GM18502 (cell line): Measurements from ENCODE around the gene PIGU.
"Not testable (repeated sequence)": the region's sequence is repeated elsewhere in the genome, so short reads cannot be mapped to it uniquely, and the experiment has no call there.

ENCODE experiments used
- ATAC-seq: cut with Tn5 transposase; IDR thresholded peaks from one replicate; pipeline ENCODE4 v1.9.1; 2021; ENCODE audit warnings: mild to moderate bottlenecking; ENCODE audit not compliant: unreplicated experiment, poor library complexity

Gene PIGU

GRCh38 chr20:34676642-34677373 lies at the start of gene PIGU:
Gene PIGU, minus strand, starts transcription at chr20:34677092. Its CDS starts 7 bp downstream, at chr20:34677085.
- ATAC-seq: peak; percentile 96

- ATAC-seq: no peak
These were observed 47.3 kb upstream of the PIGU start for GRCh38 chr20:34724172-34724571.

GRCh38 chr20:34722560-34722959 lies 45.7 kb upstream of the PIGU start:
- ATAC-seq: not testable (repeated sequence)

- no peak for ATAC-seq
These were observed 43.4 kb upstream of the PIGU start for GRCh38 chr20:34720266-34720665.

- ATAC-seq: peak; percentile 90
These were observed 42.5 kb upstream of the PIGU start for GRCh38 chr20:34719242-34720017.

GRCh38 chr20:34717230-34718095 lies 40.6 kb upstream of the PIGU start:
- ATAC-seq: no peak

GRCh38 chr20:34716921-34717229 lies 40.0 kb upstream of the PIGU start:
- no peak for ATAC-seq

GRCh38 chr20:34715384-34715783 lies 38.5 kb upstream of the PIGU start:
- ATAC-seq: no peak

GRCh38 chr20:34713944-34714515 lies 37.1 kb upstream of the PIGU start:
- not testable (repeated sequence) for ATAC-seq

GRCh38 chr20:34713194-34713943 lies 36.5 kb upstream of the PIGU start:
- ATAC-seq: no peak

- no peak for ATAC-seq
These were observed 35.8 kb upstream of the PIGU start for GRCh38 chr20:34712525-34713192.

- ATAC-seq: no peak
These were observed 35.0 kb upstream of the PIGU start for GRCh38 chr20:34711813-34712430.

GRCh38 chr20:34710861-34711574 lies 34.1 kb upstream of the PIGU start:
- no peak for ATAC-seq

- no peak for ATAC-seq
These were observed 33.6 kb upstream of the PIGU start for GRCh38 chr20:34710568-34710839.

GRCh38 chr20:34709831-34710567 lies 33.1 kb upstream of the PIGU start:
- ATAC-seq: peak; percentile 34

GRCh38 chr20:34709044-34709830 lies 32.3 kb upstream of the PIGU start:
- ATAC-seq: peak; percentile 42

GRCh38 chr20:34708621-34709043 lies 31.7 kb upstream of the PIGU start:
- ATAC-seq: peak; percentile 3
